Fibroblast of the aortic adventitia (primary cell): ENCODE measurements around the gene SLC5A8. TPM values are rescaled to one million over a fixed set of nuclear protein-coding genes. Genes with fewer than 3 reads are reported as not detected.
A peak's percentile ranks its signal among the peaks of the same experiment; 100 is the strongest.

ENCODE experiments used
- DNase-seq: peaks from one replicate; pipeline ENCODE4 v3.0.0-alpha.2; 2010; ENCODE audit warnings: low read depth
- H3K4me3 ChIP-seq: 2 replicates; pipeline ENCODE4 v1.5.1; 2011; ENCODE audit warnings: low read depth, mild to moderate bottlenecking, control low read depth, low read length, moderate library complexity
- total RNA-seq: library from RNA; depleted of rRNA; stranded (reverse); fragments of >200 nt; gene quantifications from 2 replicates; pipeline ENCODE4 v1.2.3, GENCODE V29; 2012; ENCODE audit warnings: low replicate concordance
- TF ChIP-seq, protein P1 (sequence below): IDR thresholded peaks from 2 replicates; pipeline ENCODE4 v1.5.1; 2011; ENCODE audit warnings: mild to moderate bottlenecking, low read length, control low read depth, inconsistent platforms; ENCODE audit not compliant: insufficient read depth

SLC5A8 gene
- total RNA-seq, 1 donor, result not detected

- no peak overlapping the region for H3K4me3 ChIP-seq
- TF ChIP-seq, protein P1, sequence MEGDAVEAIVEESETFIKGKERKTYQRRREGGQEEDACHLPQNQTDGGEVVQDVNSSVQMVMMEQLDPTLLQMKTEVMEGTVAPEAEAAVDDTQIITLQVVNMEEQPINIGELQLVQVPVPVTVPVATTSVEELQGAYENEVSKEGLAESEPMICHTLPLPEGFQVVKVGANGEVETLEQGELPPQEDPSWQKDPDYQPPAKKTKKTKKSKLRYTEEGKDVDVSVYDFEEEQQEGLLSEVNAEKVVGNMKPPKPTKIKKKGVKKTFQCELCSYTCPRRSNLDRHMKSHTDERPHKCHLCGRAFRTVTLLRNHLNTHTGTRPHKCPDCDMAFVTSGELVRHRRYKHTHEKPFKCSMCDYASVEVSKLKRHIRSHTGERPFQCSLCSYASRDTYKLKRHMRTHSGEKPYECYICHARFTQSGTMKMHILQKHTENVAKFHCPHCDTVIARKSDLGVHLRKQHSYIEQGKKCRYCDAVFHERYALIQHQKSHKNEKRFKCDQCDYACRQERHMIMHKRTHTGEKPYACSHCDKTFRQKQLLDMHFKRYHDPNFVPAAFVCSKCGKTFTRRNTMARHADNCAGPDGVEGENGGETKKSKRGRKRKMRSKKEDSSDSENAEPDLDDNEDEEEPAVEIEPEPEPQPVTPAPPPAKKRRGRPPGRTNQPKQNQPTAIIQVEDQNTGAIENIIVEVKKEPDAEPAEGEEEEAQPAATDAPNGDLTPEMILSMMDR, result no peak
- no peak for DNase-seq
These were observed 28.3 kb upstream of the SLC5A8 start for GRCh38 chr12:101238306-101238705.

DNA sequence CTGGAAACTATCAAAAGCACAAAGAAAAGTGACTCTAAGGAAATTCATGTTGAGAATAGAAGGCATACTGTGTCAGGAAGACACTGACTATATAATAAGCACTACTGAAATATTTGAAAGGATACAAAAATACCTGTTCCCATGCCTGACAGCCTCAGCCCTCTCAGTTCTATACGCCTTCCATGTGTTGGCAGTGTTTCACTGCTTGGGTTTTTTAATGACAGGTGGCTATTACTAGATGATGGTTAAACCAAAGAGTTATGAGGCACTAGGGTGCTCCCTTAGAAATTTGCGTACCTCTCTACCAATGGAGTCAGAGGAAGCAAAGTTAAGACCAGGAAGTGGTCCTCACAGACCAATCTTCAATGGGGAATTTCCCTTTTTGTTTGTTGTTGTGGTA is 25.6 kb upstream of the SLC5A8 start:
- DNase-seq, result no peak
- no peak overlapping the region for H3K4me3 ChIP-seq
- TF ChIP-seq, protein P1, result no peak

DNA sequence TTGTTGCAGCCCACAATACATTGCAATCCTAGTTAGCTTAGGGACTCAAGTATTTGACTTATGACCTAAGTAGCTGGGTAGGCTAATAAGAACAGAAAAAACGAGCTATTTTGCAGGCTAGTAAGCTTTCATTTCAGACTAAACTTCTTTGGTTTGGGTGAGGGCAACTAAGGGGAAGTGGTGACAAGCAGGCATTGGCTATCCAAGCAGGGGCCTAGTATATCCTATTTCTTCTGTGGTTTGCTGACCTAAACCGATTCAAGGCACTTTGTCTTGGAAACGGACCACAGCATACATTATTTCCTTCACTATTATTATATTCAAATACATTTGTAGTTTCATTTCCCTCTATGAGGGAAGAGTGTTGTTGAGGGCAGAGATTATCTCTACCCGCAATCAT is 21.6 kb upstream of the SLC5A8 start:
- no peak for DNase-seq
- H3K4me3 ChIP-seq, result no peak overlapping the region
- TF ChIP-seq, protein P1, result no peak

DNA sequence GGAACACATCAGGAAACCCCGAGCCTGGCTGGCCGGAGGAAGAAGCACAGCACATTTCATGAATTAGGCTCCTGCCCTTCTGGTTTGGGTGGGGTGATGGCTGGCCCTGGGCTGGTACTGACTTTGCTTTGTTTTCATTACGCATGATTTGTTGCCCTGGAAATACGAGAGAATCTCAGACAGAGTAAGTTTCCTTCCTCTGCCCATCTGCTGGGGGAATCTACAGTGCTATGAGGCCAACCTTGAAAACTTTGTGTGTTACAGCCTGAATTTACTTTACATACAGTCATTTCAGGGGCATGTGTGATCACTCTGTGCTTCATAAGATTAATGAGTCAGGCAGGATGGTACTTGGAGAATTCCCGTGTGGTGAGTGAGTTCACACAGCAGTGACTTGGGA is 20.5 kb upstream of the SLC5A8 start:
- peak; percentile 14 for DNase-seq
- TF ChIP-seq, protein P1, result no peak
- H3K4me3 ChIP-seq, result no peak overlapping the region

DNA sequence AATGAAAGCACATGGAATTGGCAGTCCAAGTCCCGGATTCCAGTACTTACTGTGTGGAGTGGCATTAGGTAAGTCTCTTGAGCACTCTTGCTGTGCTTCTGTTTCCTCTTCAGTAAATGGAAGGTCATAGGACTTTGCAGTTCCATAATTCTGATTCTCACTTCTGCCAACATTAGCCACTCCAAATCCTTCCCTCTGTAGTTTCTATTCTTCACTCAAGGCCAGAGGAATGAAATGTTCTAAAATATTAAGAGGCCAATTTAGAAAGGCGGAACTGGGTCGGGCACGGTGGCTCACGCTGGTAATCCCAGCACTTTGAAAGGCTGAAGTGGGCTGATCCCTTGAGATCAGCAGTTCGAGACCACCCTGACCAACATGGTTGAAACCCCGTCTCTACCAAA is 19.8 kb upstream of the SLC5A8 start:
- H3K4me3 ChIP-seq, result no peak overlapping the region
- no peak for DNase-seq
- TF ChIP-seq, protein P1, result no peak

GRCh38 chr12:101221301-101221700 is 11.3 kb upstream of the SLC5A8 start:
- TF ChIP-seq, protein P1, result no peak
- H3K4me3 ChIP-seq, result no peak overlapping the region
- DNase-seq, result no peak

DNA sequence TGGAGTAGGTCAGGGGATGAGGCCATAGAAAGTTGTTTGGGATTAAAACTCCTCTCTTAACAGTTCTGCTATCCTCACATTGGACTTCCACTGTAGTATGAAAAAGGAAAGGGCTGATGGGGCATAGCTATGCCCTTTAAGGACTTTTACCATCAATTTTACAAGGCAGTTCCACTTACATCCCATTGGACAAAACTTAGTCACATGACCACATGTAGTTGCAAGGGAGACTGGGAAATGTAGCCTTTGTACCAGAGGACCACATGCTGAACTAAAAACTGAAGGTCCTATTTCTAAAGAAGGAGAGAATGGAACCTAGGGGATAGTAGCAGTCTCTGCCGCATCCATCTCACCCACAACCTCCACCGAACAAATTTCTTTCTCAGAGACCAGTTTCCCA is 6.8 kb upstream of the SLC5A8 start:
- no peak for DNase-seq
- H3K4me3 ChIP-seq, result no peak overlapping the region
- TF ChIP-seq, protein P1, result no peak
